GM23248 (cell line): ENCODE measurements around the gene COPG1.

ENCODE experiments used
- EZH2 ChIP-seq: fragments of 200-600 bp; sonication (generic); IDR thresholded peaks from 2 replicates; pipeline ENCODE4 v1.6.1; 2018; ENCODE audit warnings: antibody characterized with exemption, mild to moderate bottlenecking; ENCODE audit not compliant: insufficient read depth, poor library complexity, severe bottlenecking
- EZH2phosphoT487 ChIP-seq: fragments of 200-600 bp; sonication (generic); IDR thresholded peaks from 2 replicates; pipeline ENCODE4 v1.6.1; 2018; ENCODE audit warnings: antibody characterized with exemption, moderate library complexity, mild to moderate bottlenecking, low read depth; ENCODE audit not compliant: insufficient read depth

- TF ChIP-seq EZH2phosphoT487: no peak
- TF ChIP-seq EZH2: no peak
These were observed 71.5 kb downstream of the COPG1 start for GRCh38 chr3:129320825-129321487.
